Activated CD4-positive, alpha-beta T cell treated with anti-CD3 and anti-CD28 coated beads, Interleukin-2, Interleukin-6, amounts not matched to agents 100 ng/mL and 50 ng/mL, durations not matched to agents 16 hours and 8 hours (primary cell): ENCODE data around the gene LIMS2.

Source experiments
- DNase-seq: peaks from one replicate; pipeline ENCODE4 v3.0.0-alpha.2; 2020

Gene LIMS2

GRCh38 chr2:127619203-127619590 lies 56.1 kb downstream of the LIMS2 start:
- DNase-seq = no peak

- DNase-seq = no peak
These were observed 56.7 kb downstream of the LIMS2 start for GRCh38 chr2:127618551-127619202.

GRCh38 chr2:127615511-127616166 lies 59.7 kb downstream of the LIMS2 start:
- no peak for DNase-seq

DNA sequence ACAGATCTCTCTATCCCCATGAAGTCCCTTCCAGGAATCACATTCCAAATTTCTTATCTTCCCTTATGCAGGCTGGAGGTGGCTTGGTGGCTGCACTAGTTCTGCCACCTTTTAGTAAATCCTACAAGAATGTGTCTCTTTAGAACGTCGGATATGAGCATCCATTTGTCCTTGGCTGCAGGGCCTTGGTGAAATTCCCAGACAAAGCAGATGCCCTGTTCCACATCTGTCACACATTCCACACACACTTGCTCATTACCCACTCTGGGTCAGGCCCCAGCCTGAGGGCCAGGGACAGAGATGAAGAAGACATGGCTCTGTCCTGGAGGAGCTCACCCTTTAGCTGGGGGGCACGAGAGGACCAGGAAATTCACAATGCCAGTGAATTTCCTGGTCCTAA lies 60.6 kb downstream of the LIMS2 start:
- DNase-seq = no peak

- DNase-seq = no peak
These were observed 61.1 kb downstream of the LIMS2 start for GRCh38 chr2:127614246-127614645.

GRCh38 chr2:127612111-127612822 lies 63.1 kb downstream of the LIMS2 start:
- no peak for DNase-seq

GRCh38 chr2:127611076-127611925 lies 64.0 kb downstream of the LIMS2 start:
- no peak for DNase-seq

DNA sequence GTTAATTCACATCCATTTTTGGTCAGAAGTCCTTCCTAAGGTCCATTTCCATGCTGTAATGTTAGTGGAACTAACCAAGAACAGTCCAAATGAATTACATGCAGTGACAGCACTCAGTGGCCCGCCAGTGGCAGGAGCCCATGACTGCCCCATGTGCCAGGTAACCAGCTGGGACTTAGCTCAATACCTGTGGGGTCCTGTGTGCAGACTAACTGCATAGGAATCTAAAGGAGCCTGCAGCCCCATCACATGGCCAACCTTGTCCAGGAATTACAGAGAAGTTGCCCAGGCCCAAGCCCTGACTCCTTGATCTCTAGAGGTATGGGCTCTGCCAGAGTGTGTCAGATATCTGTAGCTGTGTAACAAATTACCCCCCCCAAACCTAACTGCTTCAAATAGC lies 64.8 kb downstream of the LIMS2 start:
- DNase-seq = no peak

DNA sequence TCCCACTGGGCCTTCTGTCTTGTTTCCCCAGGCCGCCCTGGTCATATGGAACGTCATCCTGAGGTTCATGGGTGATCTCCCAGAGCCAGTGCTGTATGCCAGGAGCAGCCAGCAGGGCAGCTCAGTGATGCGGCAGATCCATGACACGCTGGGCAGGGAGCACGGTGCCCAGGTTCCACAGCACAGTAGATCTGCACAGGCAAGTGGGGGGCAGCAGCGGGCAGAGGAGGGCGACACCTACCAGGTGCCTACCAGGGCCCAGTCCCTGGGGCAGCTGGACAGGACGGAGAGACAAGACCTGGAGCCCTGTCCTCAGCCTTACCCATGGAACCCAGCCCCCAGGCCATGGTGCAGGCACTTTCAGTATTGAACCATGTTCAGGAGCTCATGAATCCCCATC lies 65.5 kb downstream of the LIMS2 start:
- no peak for DNase-seq

GRCh38 chr2:127609031-127609751 lies 66.1 kb downstream of the LIMS2 start:
- DNase-seq = no peak

DNA sequence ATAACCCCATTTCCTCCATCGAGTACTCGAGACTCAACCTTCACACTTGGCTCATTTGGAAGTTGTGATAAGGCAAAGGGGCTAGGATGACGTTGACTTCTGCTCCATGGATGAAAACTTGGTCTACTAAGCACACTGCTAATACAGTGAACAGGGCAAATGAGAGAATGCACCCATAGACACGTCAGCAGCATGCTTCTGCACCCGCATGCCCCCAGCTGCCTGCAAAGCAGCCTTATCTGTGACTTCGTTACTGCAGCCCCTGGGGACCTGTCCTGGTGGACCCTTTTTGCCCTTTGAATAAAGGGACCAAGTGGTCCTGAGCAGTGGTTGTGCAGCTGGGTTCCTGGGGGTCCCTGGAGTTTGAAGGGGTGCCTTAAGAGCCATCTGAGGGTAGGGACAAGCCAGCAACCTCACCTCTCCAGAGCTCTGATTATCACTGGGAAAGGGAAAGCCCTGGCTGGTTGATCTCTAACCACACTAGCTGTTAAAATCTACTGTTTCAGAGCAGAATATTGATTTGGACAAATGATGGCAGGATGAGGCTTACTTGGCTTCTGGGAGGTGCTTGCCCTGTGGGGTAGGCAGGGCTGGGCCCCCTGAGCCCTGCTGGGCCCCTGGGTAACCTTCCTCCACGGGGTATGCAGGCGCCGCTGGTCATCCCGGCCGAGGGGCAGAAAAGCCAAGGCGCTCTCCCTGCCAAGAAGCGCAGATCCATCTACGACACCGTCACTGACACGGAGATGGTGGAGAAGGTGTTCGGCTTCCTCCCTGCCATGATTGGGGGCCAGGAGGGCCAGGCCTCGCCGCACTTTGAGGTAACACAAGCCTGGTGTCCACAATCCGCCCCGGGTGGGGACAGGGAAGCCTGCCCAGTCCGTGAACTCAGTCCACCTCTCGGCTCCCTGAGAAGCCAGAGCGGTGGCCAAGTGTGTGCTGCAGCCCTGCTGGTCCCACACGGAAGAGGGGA lies 67.0 kb downstream of the LIMS2 start:
- no peak for DNase-seq

- no peak for DNase-seq
These were observed 67.9 kb downstream of the LIMS2 start for GRCh38 chr2:127607399-127607908.

- no peak for DNase-seq
These were observed 68.5 kb downstream of the LIMS2 start for GRCh38 chr2:127606625-127607398.

DNA sequence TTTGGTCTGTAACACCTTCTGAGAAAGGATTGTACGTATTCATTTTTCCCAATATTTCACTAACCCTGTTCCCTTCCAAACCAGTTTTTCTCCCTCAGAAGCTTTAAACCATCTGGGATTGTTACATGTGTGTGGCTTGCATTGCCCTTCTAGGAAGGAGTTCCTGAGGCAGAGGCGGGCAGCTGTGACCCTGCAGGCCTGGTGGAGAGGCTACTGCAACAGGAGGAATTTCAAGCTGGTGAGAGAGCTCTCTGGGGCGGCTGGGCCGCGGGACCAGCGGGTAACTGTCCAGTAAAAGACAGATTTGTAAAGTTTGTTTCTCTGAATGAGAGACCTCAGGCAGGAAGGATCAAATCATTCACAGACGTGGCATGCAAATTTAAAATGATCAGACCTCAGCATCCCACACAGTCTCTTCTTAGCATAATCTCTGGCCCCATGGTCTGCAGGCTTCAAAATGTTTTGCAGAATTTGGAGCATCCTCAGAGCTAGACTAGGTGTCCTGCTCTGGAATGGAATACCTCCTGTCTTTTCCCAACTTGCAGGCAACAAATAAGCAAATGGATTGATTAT lies 69.6 kb downstream of the LIMS2 start:
- no peak for DNase-seq

DNA sequence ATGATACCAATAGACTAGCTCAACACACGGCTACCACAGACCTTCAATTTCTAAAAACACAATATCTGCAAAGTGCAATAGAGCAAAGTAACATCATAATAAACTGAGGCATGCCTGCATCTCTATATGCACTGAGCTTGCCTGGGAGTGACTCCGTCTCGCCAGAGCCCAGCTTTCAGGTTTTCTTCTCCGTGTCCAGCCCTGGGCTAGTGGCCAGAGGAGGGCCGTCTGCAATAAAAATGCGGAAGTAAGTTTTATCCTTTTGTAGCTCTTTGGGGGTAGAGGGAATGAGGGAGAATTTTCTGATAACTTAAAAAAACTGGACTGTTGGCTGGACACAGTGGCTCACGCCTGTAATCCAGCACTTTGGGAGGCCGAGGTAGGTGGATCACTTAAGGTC lies 70.3 kb downstream of the LIMS2 start:
- DNase-seq = no peak

DNA sequence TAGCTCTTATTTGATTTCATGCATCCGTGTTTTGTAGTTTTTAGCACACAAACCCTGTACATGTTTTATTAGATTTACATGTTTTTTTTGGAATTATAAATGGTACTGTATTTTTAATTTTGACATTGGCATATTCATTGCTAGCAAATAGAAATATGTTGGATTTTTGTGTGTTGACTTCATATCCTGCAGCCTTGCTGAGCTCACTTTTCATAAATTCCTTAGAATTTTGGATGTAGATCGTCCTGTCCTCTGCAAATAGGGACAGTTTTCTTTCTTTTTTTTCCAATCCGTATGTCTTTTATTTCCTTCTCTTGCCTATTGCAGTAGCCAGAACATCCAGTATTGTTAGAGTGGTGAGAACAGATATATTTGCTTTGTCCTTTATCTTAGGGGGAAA lies 76.1 kb downstream of the LIMS2 start:
- DNase-seq = no peak

DNA sequence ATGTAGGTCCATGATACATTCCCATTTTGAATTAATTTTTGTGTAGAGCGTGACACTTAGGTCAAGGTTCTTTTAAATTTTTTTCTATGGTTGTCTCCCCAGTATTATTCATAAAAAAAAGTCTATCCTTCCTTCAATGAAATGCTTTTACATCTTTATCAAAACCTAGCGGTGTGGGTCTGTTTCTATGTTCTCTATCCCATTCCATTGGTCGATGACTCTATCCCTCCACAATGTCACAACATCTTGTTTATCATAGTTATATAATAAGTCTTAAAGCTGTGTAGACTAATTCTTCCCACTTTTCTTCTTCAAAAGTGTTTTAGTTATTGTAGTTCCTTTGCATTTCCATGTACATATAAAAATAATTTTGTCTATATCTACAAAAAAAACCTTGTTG lies 76.6 kb downstream of the LIMS2 start:
- no peak for DNase-seq

DNA sequence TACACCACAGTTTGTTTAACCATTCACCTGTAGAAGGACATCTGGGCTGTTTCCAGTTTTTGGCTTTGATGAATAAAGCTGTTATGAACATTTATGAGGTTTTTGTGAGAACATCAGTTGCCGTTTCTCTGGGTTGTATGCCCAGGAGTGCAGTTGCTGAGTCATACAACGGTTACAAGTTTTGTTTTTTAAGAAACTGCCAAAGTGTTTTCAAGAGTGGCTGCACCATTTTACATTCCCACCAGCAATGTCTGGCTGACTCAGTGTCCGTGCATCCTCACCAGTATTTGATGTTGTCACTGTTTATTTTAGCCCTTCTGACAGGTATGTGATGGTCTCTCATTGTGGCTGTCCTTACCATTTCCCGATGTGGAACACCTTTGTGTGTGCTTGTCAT lies 77.3 kb downstream of the LIMS2 start:
- peak; percentile 17 for DNase-seq

DNA sequence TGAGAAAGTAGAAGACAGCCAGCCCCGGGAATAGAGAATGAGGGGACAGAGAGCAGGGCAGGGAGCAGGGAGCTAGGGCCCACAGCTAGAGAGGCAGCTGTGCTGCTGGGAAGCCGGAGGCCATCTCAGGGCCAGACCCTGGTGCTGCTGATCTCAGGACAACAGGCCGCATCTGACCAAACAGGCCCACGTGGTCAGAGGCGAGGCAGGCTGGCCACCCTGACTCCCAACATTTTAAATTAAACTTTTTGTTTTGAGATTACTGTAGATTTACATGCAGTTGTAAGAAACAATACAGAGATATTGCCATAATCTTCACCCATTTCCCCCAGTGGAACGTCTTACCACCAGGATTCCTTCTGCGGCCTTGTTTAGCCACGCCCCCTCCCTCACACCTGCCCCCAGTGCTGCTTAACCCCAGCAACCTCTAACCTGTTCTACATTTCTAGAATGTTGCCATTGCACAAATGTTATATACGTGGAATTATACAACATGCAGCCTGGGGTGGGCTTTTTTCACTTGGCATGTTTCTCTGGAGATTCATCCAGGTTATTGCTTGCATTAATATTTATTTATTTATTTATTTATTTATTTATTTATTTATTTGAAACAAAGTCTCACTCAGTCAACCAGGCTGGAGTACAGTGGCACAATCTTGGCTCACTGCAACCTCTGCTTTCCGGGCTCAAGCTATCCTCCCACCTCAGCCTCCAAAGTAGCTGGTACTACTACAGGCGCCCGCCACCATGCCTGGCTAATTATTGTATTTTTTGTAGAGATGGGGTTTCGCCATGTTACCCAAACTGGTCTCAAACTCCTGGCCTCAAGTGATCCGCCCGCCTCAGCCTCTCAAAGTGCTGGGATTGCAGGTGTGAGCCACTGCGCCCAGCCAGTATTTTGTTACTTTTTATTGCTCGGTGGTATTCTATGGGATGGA lies 78.0 kb downstream of the LIMS2 start:
- no peak for DNase-seq
